A673 (cell line): Measurements from ENCODE around the gene VDAC1. TPM values are rescaled to one million over a fixed set of nuclear protein-coding genes. Genes with fewer than 3 reads are reported as not detected.

Source experiments
- BruUV-seq: library from RNA; stranded (reverse); fragments of 400-500 nt; replicated peaks from 2 replicates; lab custom pipeline; 2021; lab: Mats Ljungman, UMichigan
- CTCF ChIA-PET: fragments of 300-600 bp; sonication (Branson Sonifier 250); formaldehyde crosslinking; loops from one replicate; lab custom pipeline; 2022; ENCODE audit warnings: antibody characterized with exemption; lab: Charles Lee
- POLR2A ChIA-PET: fragments of 300-600 bp; sonication (Branson Sonifier 250); formaldehyde crosslinking; loops from one replicate; lab custom pipeline; 2022; ENCODE audit warnings: antibody characterized with exemption; ENCODE audit not compliant: low non-redundant PET; lab: Charles Lee
- DNase-seq: peaks from one replicate; pipeline ENCODE4 v3.0.0-alpha.2; 2015; ENCODE audit warnings: low spot score
- H3K27ac ChIP-seq: fragments of 200-600 bp; sonication (generic); 2 replicates; pipeline ENCODE4 v1.5.1; 2016; ENCODE audit warnings: mixed run types, low read depth, mild to moderate bottlenecking, mixed read lengths, antibody characterized with exemption, low read length; ENCODE audit not compliant: poor library complexity, severe bottlenecking
- H3K27me3 ChIP-seq: fragments of 200-600 bp; sonication (generic); replicated peaks from 2 replicates; pipeline ENCODE4 v1.6.1; 2017; ENCODE audit warnings: mixed run types, low read depth, mild to moderate bottlenecking, mixed read lengths, antibody characterized with exemption, low read length; ENCODE audit not compliant: insufficient read depth, poor library complexity
- H3K36me3 ChIP-seq: fragments of 200-600 bp; sonication (generic); 2 replicates; pipeline ENCODE4 v1.6.1; 2016; ENCODE audit warnings: mixed run types, mild to moderate bottlenecking, mixed read lengths, antibody characterized with exemption, low read length; ENCODE audit not compliant: insufficient read depth, poor library complexity, severe bottlenecking
- H3K4me1 ChIP-seq: fragments of 200-600 bp; sonication (generic); 2 replicates; pipeline ENCODE4 v1.6.1; 2017; ENCODE audit warnings: mixed run types, mild to moderate bottlenecking, mixed read lengths, antibody characterized with exemption, low read length; ENCODE audit not compliant: insufficient read depth, poor library complexity, severe bottlenecking
- H3K4me3 ChIP-seq: fragments of 200-600 bp; sonication (generic); 2 replicates; pipeline ENCODE4 v1.5.1; 2016; ENCODE audit warnings: low read depth, mixed run types, mild to moderate bottlenecking, mixed read lengths, low read length; ENCODE audit not compliant: poor library complexity, severe bottlenecking
- H3K9me3 ChIP-seq: fragments of 200-600 bp; sonication (generic); 2 replicates; pipeline ENCODE4 v1.6.1; 2016; ENCODE audit warnings: mixed run types, low read depth, mild to moderate bottlenecking, mixed read lengths, antibody characterized with exemption, low read length; ENCODE audit not compliant: poor library complexity, severe bottlenecking
- EZH2 ChIP-seq: fragments of 200-600 bp; sonication (generic); IDR thresholded peaks from 2 replicates; pipeline ENCODE4 v1.6.1; 2017; ENCODE audit warnings: borderline replicate concordance, low read depth, mild to moderate bottlenecking, mixed read lengths, antibody characterized with exemption, low read length; ENCODE audit not compliant: poor library complexity, severe bottlenecking
- intact Hi-C: fragments of 100-400 bp; cut with micrococcal nuclease; formaldehyde crosslinking; loops from one replicate; pipeline ENCODE4 v1.10.0; 2022; ENCODE audit not compliant: unreplicated experiment
- total RNA-seq: library from RNA; stranded (reverse); gene quantifications from 2 replicates; pipeline ENCODE4 v1.2.3, GENCODE V29; 2021
- TF ChIP-seq, protein P1 (sequence below): fragments of 300-800, 200-600 bp; sonication (generic); conservative IDR thresholded peaks from 2 replicates; pipeline ENCODE4 v1.5.1; 2017; ENCODE audit warnings: low read depth, mild to moderate bottlenecking, antibody characterized with exemption, low read length, moderate library complexity, mixed read lengths

VDAC1 gene
- total RNA-seq, 1 experiment from 2014 or later = 367 TPM

DNA sequence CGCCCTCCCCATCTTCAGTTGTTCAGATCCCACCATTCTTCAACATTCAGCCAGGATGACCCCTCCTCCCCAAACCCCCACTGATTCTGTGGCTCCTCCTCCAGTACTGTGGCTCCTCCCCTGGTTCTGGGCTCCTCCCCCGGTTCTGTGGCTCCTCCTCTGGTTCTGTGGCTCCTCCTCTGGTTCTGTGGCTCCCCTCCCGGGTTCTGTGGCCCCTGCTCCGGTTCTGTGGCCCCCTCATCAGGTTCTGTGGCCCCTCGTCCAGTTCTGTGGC, 69.2 kb downstream of the VDAC1 start:
- Histone ChIP-seq H3K9me3 (no peaks in the 10 kb centered on the region), H3K36me3 (no peaks in the 10 kb centered on the region), H3K4me3 (no peak overlapping the region), H3K27me3 (no peaks in the 10 kb centered on the region), H3K27ac (no peak overlapping the region), H3K4me1 (peaks cover 9% of the 10 kb centered on the region)
- intact Hi-C loops = no loop called here
- ChIA-PET CTCF (no interaction called here), POLR2A (no interaction called here)
- no peak for DNase-seq
- no TSS peak for BruUV-seq
- no peak for TF ChIP-seq EZH2
- TF ChIP-seq, protein P1, sequence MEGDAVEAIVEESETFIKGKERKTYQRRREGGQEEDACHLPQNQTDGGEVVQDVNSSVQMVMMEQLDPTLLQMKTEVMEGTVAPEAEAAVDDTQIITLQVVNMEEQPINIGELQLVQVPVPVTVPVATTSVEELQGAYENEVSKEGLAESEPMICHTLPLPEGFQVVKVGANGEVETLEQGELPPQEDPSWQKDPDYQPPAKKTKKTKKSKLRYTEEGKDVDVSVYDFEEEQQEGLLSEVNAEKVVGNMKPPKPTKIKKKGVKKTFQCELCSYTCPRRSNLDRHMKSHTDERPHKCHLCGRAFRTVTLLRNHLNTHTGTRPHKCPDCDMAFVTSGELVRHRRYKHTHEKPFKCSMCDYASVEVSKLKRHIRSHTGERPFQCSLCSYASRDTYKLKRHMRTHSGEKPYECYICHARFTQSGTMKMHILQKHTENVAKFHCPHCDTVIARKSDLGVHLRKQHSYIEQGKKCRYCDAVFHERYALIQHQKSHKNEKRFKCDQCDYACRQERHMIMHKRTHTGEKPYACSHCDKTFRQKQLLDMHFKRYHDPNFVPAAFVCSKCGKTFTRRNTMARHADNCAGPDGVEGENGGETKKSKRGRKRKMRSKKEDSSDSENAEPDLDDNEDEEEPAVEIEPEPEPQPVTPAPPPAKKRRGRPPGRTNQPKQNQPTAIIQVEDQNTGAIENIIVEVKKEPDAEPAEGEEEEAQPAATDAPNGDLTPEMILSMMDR = no peak

DNA sequence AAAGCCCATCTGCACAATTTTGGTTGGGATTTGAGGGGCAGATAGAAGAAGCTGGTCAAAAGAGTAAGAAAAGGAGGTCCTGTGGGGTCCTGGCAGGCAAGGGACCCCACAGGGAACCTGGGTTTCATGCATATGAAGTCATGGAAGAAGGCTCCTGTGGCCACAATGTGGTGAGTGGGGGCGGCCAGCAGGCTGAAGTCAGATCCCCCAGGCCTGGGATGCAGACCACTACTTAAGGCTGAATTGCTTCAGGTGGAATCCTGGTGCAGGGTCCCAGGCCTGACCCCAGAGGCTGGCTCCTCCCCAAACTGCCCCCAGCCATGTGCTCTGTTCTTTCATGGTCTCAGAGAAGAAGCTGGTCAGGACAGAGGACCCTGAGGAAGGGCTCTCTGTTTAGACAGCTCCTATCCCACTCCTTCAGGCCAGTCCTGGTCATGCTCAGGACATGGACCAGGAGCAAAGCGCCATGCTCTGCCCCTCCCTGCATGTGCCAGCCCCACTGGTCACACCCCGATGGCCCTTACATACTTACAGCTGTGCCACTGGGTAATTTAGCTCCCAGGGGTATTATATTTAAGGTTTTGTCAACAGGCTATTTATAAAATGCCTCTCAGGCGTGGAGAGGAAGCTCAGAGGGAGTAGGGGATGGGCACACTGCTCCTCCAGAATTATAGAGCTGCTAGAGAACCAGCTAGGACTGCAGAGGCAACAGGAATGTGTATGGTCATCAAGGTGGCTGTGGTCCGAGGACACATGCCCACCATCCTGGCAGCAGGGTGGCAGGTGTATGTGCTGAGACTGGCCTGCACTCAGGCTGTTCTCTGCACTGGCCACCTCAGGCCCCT, 69.7 kb downstream of the VDAC1 start:
- intact Hi-C loops = no loop called here
- Histone ChIP-seq H3K27me3 (no peaks in the 10 kb centered on the region), H3K4me1 (peaks cover 14% of the 10 kb centered on the region), H3K4me3 (no peak overlapping the region), H3K36me3 (no peaks in the 10 kb centered on the region), H3K27ac (no peak overlapping the region), H3K9me3 (no peaks in the 10 kb centered on the region)
- POLR2A ChIA-PET = no interaction called here
- peak; percentile 31 for DNase-seq
- CTCF ChIA-PET = interaction anchor here (0.9 kb wide), 1 partner anchor 511 kb away, joined by 3 read pairs; no protein-coding TSS in a partner anchor
- no TSS peak for BruUV-seq
- no peak for TF ChIP-seq EZH2
- TF ChIP-seq, protein P1 = no peak

DNA sequence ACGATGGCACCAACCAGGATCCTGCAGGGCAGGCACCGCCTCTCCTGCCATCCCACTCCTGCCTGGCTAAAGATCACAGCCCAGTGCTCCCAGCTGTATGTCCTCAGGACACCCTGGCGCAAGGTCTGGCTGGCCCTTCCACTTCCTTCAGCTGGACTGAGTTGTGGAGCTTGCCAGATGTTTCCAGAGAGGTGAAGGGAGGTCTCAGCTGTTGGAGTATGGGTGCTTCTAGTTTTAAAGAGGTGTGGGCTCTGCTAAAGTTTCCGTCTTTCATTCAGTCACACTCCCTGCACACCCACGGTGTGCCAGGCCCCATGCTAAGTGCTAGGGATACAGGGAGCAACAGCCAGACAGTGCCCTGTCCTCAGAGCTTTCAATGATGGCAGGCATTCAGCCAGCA, 70.5 kb downstream of the VDAC1 start:
- no peak overlapping the region for H3K27ac ChIP-seq
- BruUV-seq = no TSS peak
- H3K4me1 ChIP-seq = peaks cover 15% of the 10 kb centered on the region
- intact Hi-C loops = no loop called here
- H3K36me3 ChIP-seq = no peaks in the 10 kb centered on the region
- CTCF ChIA-PET = no interaction called here
- no peak overlapping the region for H3K4me3 ChIP-seq
- TF ChIP-seq, protein P1 = no peak
- TF ChIP-seq EZH2 = no peak
- H3K27me3 ChIP-seq = no peaks in the 10 kb centered on the region
- H3K9me3 ChIP-seq = no peaks in the 10 kb centered on the region
- DNase-seq = no peak
- POLR2A ChIA-PET = no interaction called here
